ENCODE measurements around the gene FSHB.

GRCh38 chr11:30255637-30256036 lies 24.8 kb downstream of the FSHB start:
- no peak for TF ChIP-seq POLR2AphosphoS5 (IDR thresholded peaks at IDR 0.05; ENCODE audit: low read depth, low read length)
- no peak for TF ChIP-seq REST (IDR thresholded peaks at IDR 0.05; ENCODE audit: insufficient read depth in 1 of 2, low read depth in 2 of 2, low read length in 2 of 2)
- TF ChIP-seq SIN3A (IDR thresholded peaks at IDR 0.05; ENCODE audit: borderline replicate concordance, insufficient read depth, low read length), result no peak
